GM12878 (cell line): ENCODE results near the gene KIRREL1. TPM values are rescaled to one million over a fixed set of nuclear protein-coding genes. Genes with fewer than 3 reads are reported as not detected.

Source experiments
- CUX1 ChIP-seq: IDR thresholded peaks from 2 replicates; pipeline ENCODE4 v1.6.1; 2012; ENCODE audit warnings: improper control_type of control experiment, low read depth, low read length; ENCODE audit not compliant: insufficient replicate concordance
- EED ChIP-seq: sonication (generic); IDR thresholded peaks from 2 replicates; pipeline ENCODE4 v1.6.1; 2016; ENCODE audit warnings: antibody characterized with exemption, low read depth
- EGR1 ChIP-seq, 2 experiments: IDR thresholded peaks; 1 replicate in 1 of 2; 2 replicates in 1 of 2; pipeline ENCODE4 v1.6.1; 2011 to 2012; ENCODE audit warnings: low read depth in 2 of 2, low read length in 2 of 2, borderline replicate concordance in 1 of 2, mild to moderate bottlenecking in 1 of 2, moderate library complexity in 1 of 2
- KAT2A ChIP-seq: conservative IDR thresholded peaks from 2 replicates; pipeline ENCODE4 v1.6.1; 2011; ENCODE audit warnings: low read depth, low read length; ENCODE audit not compliant: control insufficient read depth
- RAD21 ChIP-seq: IDR thresholded peaks from 2 replicates; pipeline ENCODE4 v1.6.1; 2011; ENCODE audit warnings: mild to moderate bottlenecking, low read depth, low read length, moderate library complexity; ENCODE audit not compliant: insufficient read depth
- SMAD1 ChIP-seq: fragments of 450-650 bp; IDR thresholded peaks from 2 replicates; pipeline ENCODE4 v1.6.1; 2018; ENCODE audit warnings: mild to moderate bottlenecking, low read depth; ENCODE audit not compliant: partially characterized antibody
- STAT1 ChIP-seq: fragments of 450-650 bp; conservative IDR thresholded peaks from 2 replicates; pipeline ENCODE4 v1.6.1; 2014; ENCODE audit warnings: antibody characterized with exemption, mild to moderate bottlenecking
- polyA plus RNA-seq, 11 experiments: library from polyadenylated mRNA; depleted of rRNA in 4 of 11; unstranded in 6 of 11; stranded (reverse) in 5 of 11; fragments of >200 nt; fragmentation: Nextera tagmentation in 4 of 11; fragmentation: Illumina TruSeq in 1 of 11; extraction: Ambion mirVana in 4 of 11; extraction: Trizol in 1 of 11; gene quantifications; 1 replicate in 1 of 11; 2 replicates in 10 of 11; pipeline versions ENCODE4 v1.2.1 to v1.2.3, GENCODE V29; 2011 to 2016; ENCODE audit warnings: inconsistent platforms in 2 of 11, missing spikeins in 2 of 11, low read depth in 1 of 11
- total RNA-seq, 4 experiments: library from RNA; depleted of rRNA in 3 of 4; stranded (reverse); fragments of >200 nt in 3 of 4; fragmentation: Illumina TruSeq in 1 of 4; extraction: Trizol in 1 of 4; gene quantifications; 2 replicates each; pipeline versions ENCODE4 v1.2.1 to v1.2.3, GENCODE V29; 2013 to 2021
- TF ChIP-seq, protein P1 (sequence below): IDR thresholded peaks from 2 replicates; pipeline ENCODE4 v1.6.1; 2012; ENCODE audit warnings: low read depth, low read length, improper control_type of control experiment
- TF ChIP-seq, protein P2 (sequence below): fragments of 450-650 bp; IDR thresholded peaks from 2 replicates; pipeline ENCODE4 v1.6.1; 2017; ENCODE audit warnings: mild to moderate bottlenecking
- TF ChIP-seq, protein P3 (sequence below): fragments of 450-650 bp; IDR thresholded peaks from 2 replicates; pipeline ENCODE4 v1.6.1; 2017; ENCODE audit warnings: mild to moderate bottlenecking, moderate library complexity

KIRREL1 gene
- total and polyA plus RNA-seq, 10 of the 15 experiments (the other 5 are each of a cell fraction or from before 2014, with no cell fraction given): 0.15 TPM; not detected in 9

DNA sequence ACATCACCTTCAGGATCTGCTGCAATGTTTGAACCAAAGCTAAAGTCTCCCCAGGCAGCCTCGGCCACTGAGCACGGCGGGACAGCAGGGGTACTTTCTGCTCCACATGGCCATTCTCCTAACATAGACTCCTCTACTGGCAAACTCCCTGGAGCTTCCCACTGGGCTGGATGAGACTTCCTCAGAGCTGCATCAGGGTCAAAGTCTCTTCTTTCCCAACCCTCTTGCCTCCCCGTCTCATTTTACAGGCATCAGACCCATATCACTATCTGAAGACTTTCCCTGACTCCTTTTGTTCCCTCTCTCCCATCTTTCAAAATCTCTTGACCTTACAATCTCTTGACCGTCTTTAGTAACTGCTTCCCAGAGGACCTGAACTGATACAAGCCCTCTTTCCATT lies 42.2 kb upstream of the KIRREL1 start (continued):
- TF ChIP-seq EGR1 (IDR thresholded peaks at IDR 0.05; ENCODE audit: borderline replicate concordance in 1 of 2, low read depth in 2 of 2, low read length in 2 of 2) (no peak), STAT1 (no peak), KAT2A (no peak), RAD21 (no peak), SMAD1 (no peak), CUX1 (no peak), EED (no peak)
- TF ChIP-seq, protein P1, sequence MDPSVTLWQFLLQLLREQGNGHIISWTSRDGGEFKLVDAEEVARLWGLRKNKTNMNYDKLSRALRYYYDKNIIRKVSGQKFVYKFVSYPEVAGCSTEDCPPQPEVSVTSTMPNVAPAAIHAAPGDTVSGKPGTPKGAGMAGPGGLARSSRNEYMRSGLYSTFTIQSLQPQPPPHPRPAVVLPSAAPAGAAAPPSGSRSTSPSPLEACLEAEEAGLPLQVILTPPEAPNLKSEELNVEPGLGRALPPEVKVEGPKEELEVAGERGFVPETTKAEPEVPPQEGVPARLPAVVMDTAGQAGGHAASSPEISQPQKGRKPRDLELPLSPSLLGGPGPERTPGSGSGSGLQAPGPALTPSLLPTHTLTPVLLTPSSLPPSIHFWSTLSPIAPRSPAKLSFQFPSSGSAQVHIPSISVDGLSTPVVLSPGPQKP: no peak
- TF ChIP-seq, protein P2, sequence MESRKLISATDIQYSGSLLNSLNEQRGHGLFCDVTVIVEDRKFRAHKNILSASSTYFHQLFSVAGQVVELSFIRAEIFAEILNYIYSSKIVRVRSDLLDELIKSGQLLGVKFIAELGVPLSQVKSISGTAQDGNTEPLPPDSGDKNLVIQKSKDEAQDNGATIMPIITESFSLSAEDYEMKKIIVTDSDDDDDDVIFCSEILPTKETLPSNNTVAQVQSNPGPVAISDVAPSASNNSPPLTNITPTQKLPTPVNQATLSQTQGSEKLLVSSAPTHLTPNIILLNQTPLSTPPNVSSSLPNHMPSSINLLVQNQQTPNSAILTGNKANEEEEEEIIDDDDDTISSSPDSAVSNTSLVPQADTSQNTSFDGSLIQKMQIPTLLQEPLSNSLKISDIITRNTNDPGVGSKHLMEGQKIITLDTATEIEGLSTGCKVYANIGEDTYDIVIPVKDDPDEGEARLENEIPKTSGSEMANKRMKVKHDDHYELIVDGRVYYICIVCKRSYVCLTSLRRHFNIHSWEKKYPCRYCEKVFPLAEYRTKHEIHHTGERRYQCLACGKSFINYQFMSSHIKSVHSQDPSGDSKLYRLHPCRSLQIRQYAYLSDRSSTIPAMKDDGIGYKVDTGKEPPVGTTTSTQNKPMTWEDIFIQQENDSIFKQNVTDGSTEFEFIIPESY: no peak
- TF ChIP-seq, protein P3, sequence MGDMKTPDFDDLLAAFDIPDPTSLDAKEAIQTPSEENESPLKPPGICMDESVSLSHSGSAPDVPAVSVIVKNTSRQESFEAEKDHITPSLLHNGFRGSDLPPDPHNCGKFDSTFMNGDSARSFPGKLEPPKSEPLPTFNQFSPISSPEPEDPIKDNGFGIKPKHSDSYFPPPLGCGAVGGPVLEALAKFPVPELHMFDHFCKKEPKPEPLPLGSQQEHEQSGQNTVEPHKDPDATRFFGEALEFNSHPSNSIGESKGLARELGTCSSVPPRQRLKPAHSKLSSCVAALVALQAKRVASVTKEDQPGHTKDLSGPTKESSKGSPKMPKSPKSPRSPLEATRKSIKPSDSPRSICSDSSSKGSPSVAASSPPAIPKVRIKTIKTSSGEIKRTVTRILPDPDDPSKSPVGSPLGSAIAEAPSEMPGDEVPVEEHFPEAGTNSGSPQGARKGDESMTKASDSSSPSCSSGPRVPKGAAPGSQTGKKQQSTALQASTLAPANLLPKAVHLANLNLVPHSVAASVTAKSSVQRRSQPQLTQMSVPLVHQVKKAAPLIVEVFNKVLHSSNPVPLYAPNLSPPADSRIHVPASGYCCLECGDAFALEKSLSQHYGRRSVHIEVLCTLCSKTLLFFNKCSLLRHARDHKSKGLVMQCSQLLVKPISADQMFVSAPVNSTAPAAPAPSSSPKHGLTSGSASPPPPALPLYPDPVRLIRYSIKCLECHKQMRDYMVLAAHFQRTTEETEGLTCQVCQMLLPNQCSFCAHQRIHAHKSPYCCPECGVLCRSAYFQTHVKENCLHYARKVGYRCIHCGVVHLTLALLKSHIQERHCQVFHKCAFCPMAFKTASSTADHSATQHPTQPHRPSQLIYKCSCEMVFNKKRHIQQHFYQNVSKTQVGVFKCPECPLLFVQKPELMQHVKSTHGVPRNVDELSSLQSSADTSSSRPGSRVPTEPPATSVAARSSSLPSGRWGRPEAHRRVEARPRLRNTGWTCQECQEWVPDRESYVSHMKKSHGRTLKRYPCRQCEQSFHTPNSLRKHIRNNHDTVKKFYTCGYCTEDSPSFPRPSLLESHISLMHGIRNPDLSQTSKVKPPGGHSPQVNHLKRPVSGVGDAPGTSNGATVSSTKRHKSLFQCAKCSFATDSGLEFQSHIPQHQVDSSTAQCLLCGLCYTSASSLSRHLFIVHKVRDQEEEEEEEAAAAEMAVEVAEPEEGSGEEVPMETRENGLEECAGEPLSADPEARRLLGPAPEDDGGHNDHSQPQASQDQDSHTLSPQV: no peak
